HUES48 (cell line): ENCODE data around the gene RAB33A.

Experiments used
- H3K27ac ChIP-seq: one replicate; pipeline ENCODE4 v1.7.0; 2013; ENCODE audit warnings: low read depth, low read length, inconsistent platforms
- H3K27me3 ChIP-seq: 2 replicates; pipeline ENCODE4 v1.6.1; 2013; ENCODE audit warnings: mild to moderate bottlenecking, low read length; ENCODE audit not compliant: control insufficient read depth, insufficient read depth
- H3K36me3 ChIP-seq: 2 replicates; pipeline ENCODE4 v1.6.1; 2013; ENCODE audit warnings: low read length; ENCODE audit not compliant: control insufficient read depth, insufficient read depth
- H3K4me1 ChIP-seq: 2 replicates; pipeline ENCODE4 v1.6.1; 2013; ENCODE audit warnings: mild to moderate bottlenecking, low read length; ENCODE audit not compliant: control insufficient read depth, insufficient read depth
- H3K4me3 ChIP-seq: 2 replicates; pipeline ENCODE4 v1.5.1; 2013; ENCODE audit warnings: mild to moderate bottlenecking, low read depth, low read length
- H3K9ac ChIP-seq: 2 replicates; pipeline ENCODE4 v1.6.1; 2013; ENCODE audit warnings: mild to moderate bottlenecking, low read depth, low read length, moderate library complexity
- H3K9me3 ChIP-seq: 2 replicates; pipeline ENCODE4 v1.6.1; 2013; ENCODE audit warnings: low read length; ENCODE audit not compliant: control insufficient read depth, insufficient read depth

Gene RAB33A

DNA sequence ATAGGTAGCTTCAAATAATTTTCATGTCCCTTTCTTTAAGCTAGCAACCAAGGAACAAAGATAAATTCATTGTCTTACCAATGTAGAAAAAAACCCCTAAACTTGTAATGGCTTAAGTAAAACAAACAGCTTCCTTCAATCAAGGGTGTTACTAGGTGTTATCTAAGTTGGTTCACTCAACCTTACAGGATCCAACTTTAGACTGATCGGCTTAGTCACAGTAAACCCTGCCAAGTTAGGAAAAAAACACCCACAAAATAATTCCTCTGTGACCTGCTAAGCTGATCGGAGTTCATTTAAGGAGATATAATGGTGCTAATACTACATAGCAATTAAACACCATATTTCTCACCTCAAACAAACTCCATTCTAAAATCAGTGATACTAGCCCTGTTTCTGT lies 16.2 kb upstream of the RAB33A start:
- Histone ChIP-seq H3K9ac (no peak overlapping the region), H3K27ac (no peak overlapping the region), H3K4me3 (no peak overlapping the region), H3K4me1 (no peaks in the 10 kb centered on the region), H3K36me3 (peaks cover 12% of the 10 kb centered on the region), H3K9me3 (no peaks in the 10 kb centered on the region), H3K27me3 (no peaks in the 10 kb centered on the region)

DNA sequence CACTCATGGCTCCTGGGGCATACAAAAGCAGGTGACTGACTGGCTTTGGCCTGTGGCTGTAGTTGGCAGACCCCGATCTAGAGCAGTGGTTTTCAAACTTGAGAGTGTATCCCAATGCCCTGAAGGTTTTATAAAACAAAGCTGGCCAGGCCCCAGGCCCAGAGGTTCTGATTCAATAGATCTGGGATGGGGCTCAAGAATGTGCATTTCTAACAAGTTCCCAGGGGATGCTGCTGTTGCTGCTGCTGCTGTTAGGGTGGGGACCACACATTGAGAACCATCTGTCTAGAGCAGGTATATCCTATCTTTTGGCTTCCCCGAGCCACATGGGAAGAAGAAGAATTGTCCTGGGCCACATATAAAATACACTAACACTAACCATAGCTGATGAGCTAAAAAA lies 13.5 kb upstream of the RAB33A start:
- Histone ChIP-seq H3K9ac (no peak overlapping the region), H3K4me1 (no peaks in the 10 kb centered on the region), H3K9me3 (no peaks in the 10 kb centered on the region), H3K27ac (no peak overlapping the region), H3K27me3 (no peaks in the 10 kb centered on the region), H3K36me3 (peaks cover 12% of the 10 kb centered on the region), H3K4me3 (no peak overlapping the region)

- Histone ChIP-seq H3K27ac (no peak overlapping the region), H3K36me3 (peaks cover 4% of the 10 kb centered on the region), H3K4me3 (no peak overlapping the region), H3K9ac (no peak overlapping the region), H3K9me3 (no peaks in the 10 kb centered on the region), H3K4me1 (peaks cover 7% of the 10 kb centered on the region; the same call in 1 of the 2 replicates), H3K27me3 (no peaks in the 10 kb centered on the region)
These were observed 12.0 kb upstream of the RAB33A start for GRCh38 chrX:130159776-130160175.

DNA sequence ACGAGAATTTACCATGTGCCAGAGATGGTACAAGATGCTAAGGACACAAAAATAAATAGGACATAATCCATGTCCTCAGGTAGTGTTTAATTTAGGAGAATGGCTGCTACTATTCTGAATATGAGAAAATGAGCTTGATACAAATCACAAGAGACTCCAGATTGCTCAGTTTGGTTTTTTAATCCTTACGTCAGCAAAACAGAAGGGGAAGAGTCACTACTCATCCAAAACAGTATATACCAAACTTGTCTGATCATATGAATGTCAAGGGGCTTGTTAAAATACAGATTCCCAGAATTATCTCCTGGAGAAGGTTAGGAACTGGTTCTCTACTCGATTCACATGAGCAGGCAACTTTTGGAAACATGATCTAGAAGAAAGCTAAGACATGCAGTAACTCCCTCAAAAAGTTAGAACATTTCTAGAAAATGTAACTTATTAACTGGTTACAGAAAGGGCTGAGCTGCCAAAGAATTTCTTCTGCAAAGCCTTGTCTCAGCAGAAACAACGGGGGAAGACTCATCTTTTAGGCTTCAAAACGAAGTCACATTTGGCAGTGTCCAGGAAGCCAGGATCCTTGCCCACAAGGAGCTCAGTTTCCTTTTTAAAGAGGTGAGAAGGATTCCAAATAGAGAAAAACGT lies 9.5 kb upstream of the RAB33A start:
- H3K4me1 ChIP-seq: peaks cover 13% of the 10 kb centered on the region; the same call in 1 of the 2 replicates
- H3K36me3 ChIP-seq: no peaks in the 10 kb centered on the region
- H3K4me3 ChIP-seq: no peak overlapping the region
- no peak overlapping the region for H3K27ac ChIP-seq
- no peak overlapping the region for H3K9ac ChIP-seq
- no peaks in the 10 kb centered on the region for H3K27me3 ChIP-seq
- H3K9me3 ChIP-seq: no peaks in the 10 kb centered on the region

DNA sequence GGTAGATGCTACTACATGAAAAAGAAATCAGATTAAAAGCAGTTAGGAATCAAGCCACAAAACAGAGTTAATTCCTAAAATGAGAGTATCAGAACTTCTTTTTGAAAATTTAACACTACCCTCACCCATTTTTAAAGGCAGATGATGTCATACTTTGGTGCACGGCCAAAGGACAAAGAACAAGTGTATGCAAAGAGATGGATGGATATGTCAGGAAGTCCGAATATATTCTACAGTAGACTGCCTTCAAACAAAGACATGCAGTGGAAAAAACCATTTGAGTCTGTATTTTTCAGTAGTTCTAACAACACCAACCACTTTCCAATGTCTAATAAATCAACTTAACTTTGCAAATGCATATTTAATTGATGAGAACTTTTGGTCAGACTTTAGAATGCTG lies 8.4 kb upstream of the RAB33A start:
- Histone ChIP-seq H3K9me3 (no peaks in the 10 kb centered on the region), H3K4me1 (peaks cover 13% of the 10 kb centered on the region; the same call in 1 of the 2 replicates), H3K36me3 (no peaks in the 10 kb centered on the region), H3K27me3 (no peaks in the 10 kb centered on the region), H3K27ac (no peak overlapping the region), H3K4me3 (no peak overlapping the region), H3K9ac (no peak overlapping the region)

DNA sequence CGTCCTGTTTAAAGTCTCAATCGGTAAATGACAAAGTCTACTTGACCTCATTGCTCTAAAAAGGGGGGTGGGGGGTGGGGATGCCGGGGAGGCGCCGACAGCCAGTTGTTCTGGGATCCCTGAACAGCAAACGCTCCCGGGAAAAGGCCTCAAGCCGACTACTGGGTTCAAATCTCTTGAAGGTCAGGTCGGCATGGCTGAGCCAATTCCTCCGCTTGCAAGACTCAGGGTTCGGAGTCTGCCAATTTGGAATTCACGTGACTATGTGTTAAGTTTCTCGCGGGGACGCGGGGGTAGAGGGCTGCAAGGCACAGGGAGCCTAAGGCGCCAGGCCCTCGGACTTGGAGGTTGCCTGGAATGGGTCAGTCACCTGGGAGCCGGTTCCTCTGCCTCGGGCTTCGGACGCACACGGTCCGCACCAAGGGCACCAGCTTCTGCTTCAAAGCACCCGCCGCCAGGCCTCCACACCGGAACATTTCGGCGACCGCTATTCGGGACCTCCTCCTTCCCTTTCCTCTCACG lies 6.5 kb upstream of the RAB33A start:
- peak overlapping the region; percentile 79 for H3K9ac ChIP-seq
- peaks cover 13% of the 10 kb centered on the region for H3K4me1 ChIP-seq
- H3K27ac ChIP-seq: peak overlapping the region; percentile 82
- H3K36me3 ChIP-seq: no peaks in the 10 kb centered on the region
- 0 out of 2 replicates have a peak, but pooled peaks cover 3% of the 10 kb centered on the region for H3K27me3 ChIP-seq
- H3K4me3 ChIP-seq: peak overlapping the region; percentile 78
- no peaks in the 10 kb centered on the region for H3K9me3 ChIP-seq

DNA sequence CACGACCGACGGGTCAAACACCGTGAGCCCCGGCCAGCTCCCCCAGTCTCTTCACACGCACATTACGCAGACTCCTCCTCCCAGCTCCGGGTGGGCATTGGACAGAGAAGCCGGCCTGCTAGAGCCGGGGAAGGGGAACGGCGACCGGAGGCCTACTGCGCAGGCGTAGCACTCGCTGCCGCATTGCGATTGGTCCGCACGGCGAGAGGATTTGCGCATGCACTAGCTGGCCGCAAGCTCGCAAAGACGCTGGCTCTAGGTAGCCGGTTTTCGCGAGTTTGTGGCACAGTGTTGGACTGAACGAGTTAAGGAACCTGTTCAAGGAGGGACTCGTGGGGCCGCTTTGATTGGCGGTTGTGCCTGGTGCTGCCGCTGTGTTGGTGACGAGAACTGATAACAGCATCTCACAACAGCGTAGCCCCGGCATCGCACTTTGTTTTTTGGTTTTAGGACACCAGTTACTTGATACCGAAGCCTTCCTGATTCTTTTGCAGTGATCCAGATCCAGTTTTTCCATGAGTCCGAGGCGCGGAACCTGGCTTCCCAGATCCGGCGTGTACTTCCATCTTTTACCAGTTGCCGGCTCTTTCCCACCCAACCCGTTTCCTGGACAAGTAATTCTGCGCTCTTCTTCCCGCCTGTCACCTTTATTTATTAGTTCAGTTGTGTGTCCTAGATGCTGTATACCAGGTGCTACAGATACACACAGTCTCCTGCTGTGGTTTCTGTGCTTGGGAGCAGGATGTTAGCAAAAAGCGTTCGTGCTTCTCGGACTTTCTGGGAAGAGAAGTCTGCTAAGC lies 5.9 kb upstream of the RAB33A start, which contains the start of gene AIFM1:
AIFM1 (minus strand) TSS at position 139 of the 800 bp plus-strand sequence. CDS start 185 bp downstream, outside the sequence.
- H3K9ac ChIP-seq: peak within 1 kb of the TSS; percentile 79
- peak within 1 kb of the TSS; percentile 78 for H3K4me3 ChIP-seq
- H3K9me3 ChIP-seq: no peaks in the 10 kb centered on the region
- H3K36me3 ChIP-seq: no peaks in the 10 kb centered on the region
- H3K27ac ChIP-seq: peak within 1 kb of the TSS; percentile 82
- peaks cover 4% of the 10 kb centered on the region; the same call in 1 of the 2 replicates for H3K27me3 ChIP-seq
- H3K4me1 ChIP-seq: peaks cover 19% of the 10 kb centered on the region

DNA sequence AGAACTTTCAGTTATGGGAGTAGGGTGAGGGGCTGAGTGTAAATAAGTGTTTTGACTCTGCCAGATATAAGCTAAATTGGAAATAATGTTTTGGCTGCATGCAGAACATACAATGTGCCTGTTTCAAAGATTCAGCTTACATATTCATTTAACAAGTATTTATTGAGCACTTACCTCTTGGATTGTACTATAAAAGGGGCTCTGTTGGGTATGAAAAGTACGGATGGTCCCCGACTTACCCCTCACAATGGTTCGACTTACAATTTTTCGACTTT lies 5.3 kb upstream of the RAB33A start:
- Histone ChIP-seq H3K4me1 (peaks cover 19% of the 10 kb centered on the region), H3K27me3 (peaks cover 7% of the 10 kb centered on the region), H3K9me3 (no peaks in the 10 kb centered on the region)

DNA sequence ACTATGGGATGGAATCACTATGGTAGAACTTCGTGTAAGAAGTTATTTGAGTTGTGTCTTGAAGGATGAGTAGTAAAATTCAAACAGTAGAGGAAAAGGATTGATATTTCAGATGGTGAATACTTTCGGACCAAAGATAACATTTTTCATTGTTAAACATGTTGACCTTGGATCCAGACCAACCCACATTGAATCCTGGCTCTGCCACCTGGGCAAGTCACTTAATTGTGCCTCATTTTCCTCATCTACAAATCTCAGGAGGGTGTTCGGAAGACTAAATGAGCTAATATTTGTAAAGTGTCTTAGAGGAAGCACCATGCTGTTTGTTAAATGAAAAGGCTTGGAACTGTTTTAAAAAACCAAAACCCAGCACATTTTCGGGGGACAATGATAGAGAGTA lies 4.7 kb upstream of the RAB33A start:
- no peak overlapping the region for H3K9ac ChIP-seq
- H3K4me1 ChIP-seq: peaks cover 19% of the 10 kb centered on the region
- H3K27me3 ChIP-seq: peaks cover 13% of the 10 kb centered on the region
- H3K27ac ChIP-seq: no peak overlapping the region
- H3K9me3 ChIP-seq: no peaks in the 10 kb centered on the region
- no peaks in the 10 kb centered on the region for H3K36me3 ChIP-seq
- H3K4me3 ChIP-seq: peak overlapping the region; percentile 78

More for the DNA sequence above, 5.3 kb upstream of the RAB33A start:
- no peak overlapping the region for H3K27ac ChIP-seq
- H3K4me3 ChIP-seq: peak overlapping the region; percentile 78
- H3K9ac ChIP-seq: no peak overlapping the region
- H3K36me3 ChIP-seq: no peaks in the 10 kb centered on the region

DNA sequence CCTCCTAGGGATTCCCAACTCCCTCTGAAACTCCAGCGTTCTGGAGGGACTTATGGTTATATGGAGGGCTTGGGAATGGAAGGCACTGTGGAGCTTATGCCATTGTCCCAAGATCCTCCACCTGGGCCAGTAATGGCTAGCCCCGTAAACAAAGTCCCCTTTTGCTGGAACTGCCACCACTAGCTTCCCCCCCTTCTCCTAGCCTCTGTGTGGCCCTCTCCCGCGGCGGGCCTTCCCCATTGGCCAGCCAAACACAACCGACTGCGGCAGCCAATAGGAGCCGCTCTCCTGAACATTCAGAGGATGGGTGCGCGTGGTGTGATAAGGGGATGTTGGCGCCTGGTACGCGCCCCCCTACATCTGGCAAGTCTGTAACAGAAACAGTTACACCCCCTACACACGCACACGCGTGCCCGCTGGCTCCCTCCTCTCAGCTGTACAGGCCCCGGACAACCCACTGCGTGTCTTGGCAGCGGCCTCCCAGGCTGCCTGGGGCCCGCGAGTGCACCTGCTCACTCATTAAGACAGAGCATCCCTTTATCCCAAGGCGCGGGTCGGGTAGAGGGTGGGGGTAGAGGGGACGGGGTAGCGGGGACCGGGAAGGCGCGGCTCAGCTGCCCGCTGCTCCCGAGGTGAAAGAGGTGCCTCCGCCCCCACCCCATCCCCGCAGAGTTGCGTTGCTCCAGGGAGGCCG lies 863 bp upstream of the RAB33A start:
- Histone ChIP-seq H3K4me3 (peak overlapping the region; percentile 78), H3K9ac (no peak overlapping the region), H3K9me3 (no peaks in the 10 kb centered on the region), H3K27ac (no peak overlapping the region), H3K36me3 (no peaks in the 10 kb centered on the region), H3K4me1 (peaks cover 12% of the 10 kb centered on the region), H3K27me3 (peaks cover 36% of the 10 kb centered on the region)
